ENCODE results near the gene SMC3. TPM values are rescaled to one million over a fixed set of nuclear protein-coding genes. Genes with fewer than 3 reads are reported as not detected.

SMC3 gene
- total and polyA plus RNA-seq, 2 of the 13 experiments (the other 11 are each of a cell fraction or from before 2014, with no cell fraction given), result 11.7 to 48.0 TPM

GRCh38 chr10:110553905-110554304 is 13.6 kb upstream of the SMC3 start (continued):
- TF ChIP-seq ZNF609 (CRISPR knock-in tag; IDR thresholded peaks at IDR 0.05; ENCODE audit: borderline replicate concordance), result no peak
- TF ChIP-seq ZBTB25 (CRISPR knock-in tag; IDR thresholded peaks at IDR 0.05), result no peak
- no peak for TF ChIP-seq ZSCAN12 (CRISPR knock-in tag; IDR thresholded peaks at IDR 0.05)
- TF ChIP-seq ZNF747 (CRISPR knock-in tag; IDR thresholded peaks at IDR 0.05; ENCODE audit: borderline replicate concordance), result no peak
- TF ChIP-seq UBTF (CRISPR knock-in tag; IDR thresholded peaks at IDR 0.05), result no peak
- no peak for TF ChIP-seq RARA (CRISPR knock-in tag; IDR thresholded peaks at IDR 0.05)
- no peak for TF ChIP-seq MEIS1 (CRISPR knock-in tag; IDR thresholded peaks at IDR 0.05; ENCODE audit: borderline replicate concordance)
- TF ChIP-seq SMAD1 (CRISPR knock-in tag; IDR thresholded peaks at IDR 0.05; ENCODE audit: borderline replicate concordance, low read depth), result no peak
